Mesenteric fat pad (tissue), 1 donor: ENCODE results near the gene ITSN1. TPM values are rescaled to one million over a fixed set of nuclear protein-coding genes. Genes with fewer than 3 reads are reported as not detected.
"Not testable (repeated sequence)": the region's sequence is repeated elsewhere in the genome, so short reads cannot be mapped to it uniquely, and the experiment has no call there.

Source experiments
- DNase-seq: peaks from one replicate; pipeline ENCODE4 v3.0.0-alpha.2; 2020; ENCODE audit warnings: low spot score
- total RNA-seq: library from RNA; stranded (reverse); fragmentation: NEBNext Ultra II Directional; extraction: Animal tissue kit (Norgen Biotek cat#: 25700); gene quantifications from one replicate; pipeline ENCODE4 v1.2.1, GENCODE V29; 2021
- donor health status: DM: yes; HTN: yes; CAD: no.

Gene ITSN1
- total RNA-seq, 1 donor from 2014 or later = 268 TPM

GRCh38 chr21:33650929-33651509 is 8.7 kb downstream of the ITSN1 start:
- no peak for DNase-seq

- DNase-seq = no peak
Observed at GRCh38 chr21:33651965-33652680, 9.8 kb downstream of the ITSN1 start.

- no peak for DNase-seq
Observed at GRCh38 chr21:33654412-33654811, 12.1 kb downstream of the ITSN1 start.

GRCh38 chr21:33655588-33656221 is 13.4 kb downstream of the ITSN1 start:
- DNase-seq = no peak

- DNase-seq = no peak
Observed at GRCh38 chr21:33657124-33657820, 15.0 kb downstream of the ITSN1 start.

GRCh38 chr21:33658919-33659567 is 16.7 kb downstream of the ITSN1 start:
- no peak for DNase-seq

GRCh38 chr21:33659568-33659949 is 17.3 kb downstream of the ITSN1 start:
- DNase-seq = no peak

GRCh38 chr21:33660406-33660805 is 18.1 kb downstream of the ITSN1 start:
- DNase-seq = no peak

GRCh38 chr21:33661146-33661545 is 18.8 kb downstream of the ITSN1 start:
- no peak for DNase-seq

GRCh38 chr21:33662046-33662445 is 19.7 kb downstream of the ITSN1 start:
- DNase-seq = no peak

- no peak for DNase-seq
Observed at GRCh38 chr21:33663241-33663640, 20.9 kb downstream of the ITSN1 start.

GRCh38 chr21:33664135-33664534 is 21.8 kb downstream of the ITSN1 start:
- DNase-seq = no peak

- DNase-seq = no peak
Observed at GRCh38 chr21:33666153-33666552, 23.9 kb downstream of the ITSN1 start.

- DNase-seq = no peak
Observed at GRCh38 chr21:33667636-33668035, 25.3 kb downstream of the ITSN1 start.

- no peak for DNase-seq
Observed at GRCh38 chr21:33668180-33668579, 25.9 kb downstream of the ITSN1 start.

- DNase-seq = no peak
Observed at GRCh38 chr21:33668620-33669019, 26.3 kb downstream of the ITSN1 start.

GRCh38 chr21:33670076-33670978 is 28.0 kb downstream of the ITSN1 start:
- no peak for DNase-seq

GRCh38 chr21:33673473-33673872 is 31.2 kb downstream of the ITSN1 start:
- no peak for DNase-seq

GRCh38 chr21:33674226-33674625 is 31.9 kb downstream of the ITSN1 start:
- no peak for DNase-seq

- not testable (repeated sequence) for DNase-seq
Observed at GRCh38 chr21:33676666-33677065, 34.4 kb downstream of the ITSN1 start.
